Endothelial cell of umbilical vein (primary cell): Measurements from ENCODE around the gene PCDHGB2. TPM values are rescaled to one million over a fixed set of nuclear protein-coding genes. Genes with fewer than 3 reads are reported as not detected.

ENCODE experiments used
- BruUV-seq: library from RNA; stranded (reverse); fragments of 400-500 nt; replicated peaks from 2 replicates; lab custom pipeline; 2021; lab: Mats Ljungman, UMichigan
- CTCF ChIA-PET: fragments of 300-600, 350-600 bp; sonication (Branson Sonifier 250); formaldehyde crosslinking; loops from one replicate; lab custom pipeline; 2021; ENCODE audit warnings: antibody characterized with exemption, inconsistent platforms; lab: Charles Lee
- POLR2A ChIA-PET: fragments of 300-600, 350-600 bp; sonication (Branson Sonifier 250); formaldehyde crosslinking; loops from one replicate; lab custom pipeline; 2021; ENCODE audit warnings: antibody characterized with exemption, inconsistent platforms; lab: Charles Lee
- DNase-seq: peaks from one replicate; pipeline ENCODE4 v3.0.0-alpha.2; 2011; ENCODE audit warnings: low read depth, low spot score
- FAIRE-seq: peaks from 2 replicates; lab custom pipeline; 2011; peaks lifted over from hg19 to GRCh38; lab: Jason Lieb, UNC
- H2AFZ ChIP-seq: 2 replicates; pipeline ENCODE4 v1.6.0; 2012; ENCODE audit warnings: low read depth, low read length, control low read depth, inconsistent platforms
- H3K27ac ChIP-seq: 2 replicates; pipeline ENCODE4 v1.5.1; 2011; ENCODE audit warnings: low read depth, mild to moderate bottlenecking, control low read depth, low read length, moderate library complexity; ENCODE audit not compliant: insufficient read depth
- H3K27me3 ChIP-seq, 2 experiments: 2 replicates each; pipeline versions ENCODE4 v1.6.0 to v1.6.1; 2011; ENCODE audit warnings: low read length in 2 of 2, mixed read lengths in 1 of 2; ENCODE audit not compliant: control insufficient read depth in 2 of 2, insufficient read depth in 2 of 2
- H3K36me3 ChIP-seq, 2 experiments: 2 replicates in 1 of 2; 3 replicates in 1 of 2; pipeline ENCODE4 v1.5.1; 2011; ENCODE audit warnings: low read length in 2 of 2, mild to moderate bottlenecking in 1 of 2, moderate library complexity in 1 of 2; ENCODE audit not compliant: control insufficient read depth in 2 of 2, insufficient read depth in 2 of 2; ENCODE audit errors: extremely low read depth in 1 of 2
- H3K4me1 ChIP-seq: 3 replicates; pipeline ENCODE4 v1.5.1; 2011; ENCODE audit warnings: mild to moderate bottlenecking, low read length; ENCODE audit not compliant: control insufficient read depth, insufficient read depth; ENCODE audit errors: extremely low read depth
- H3K4me2 ChIP-seq: 2 replicates; pipeline ENCODE4 v1.6.1; 2011; ENCODE audit warnings: low read length, control low read depth, mixed read lengths; ENCODE audit not compliant: insufficient read depth
- H3K4me3 ChIP-seq, 3 experiments: fragments of 200-600 bp in 1 of 3; sonication (generic), shearing (Covaris generic) in 1 of 3; replicated peaks in 1 of 3; 2 replicates each; pipeline ENCODE4 v1.5.1; 2011 to 2016; ENCODE audit warnings: control low read depth in 3 of 3, low read length in 3 of 3, mild to moderate bottlenecking in 2 of 3, inconsistent platforms in 1 of 3, low read depth in 1 of 3, moderate library complexity in 1 of 3; ENCODE audit not compliant: insufficient read depth in 1 of 3
- H3K79me2 ChIP-seq: 2 replicates; pipeline ENCODE4 v1.6.0; 2012; ENCODE audit warnings: low read length, inconsistent platforms; ENCODE audit not compliant: control insufficient read depth, insufficient read depth
- H3K9ac ChIP-seq: replicated peaks from 2 replicates; pipeline ENCODE3; 2011; ENCODE audit warnings: low read length, control low read depth; ENCODE audit not compliant: insufficient read depth; ENCODE audit errors: extremely low read depth
- H3K9me1 ChIP-seq: replicated peaks from 3 replicates; pipeline ENCODE4 v1.6.0; 2011; ENCODE audit warnings: mild to moderate bottlenecking, low read length; ENCODE audit not compliant: control insufficient read depth, insufficient read depth; ENCODE audit errors: extremely low read depth
- H3K9me3 ChIP-seq: replicated peaks from 2 replicates; pipeline ENCODE4 v1.5.1; 2012; ENCODE audit warnings: low read length, inconsistent platforms; ENCODE audit not compliant: control insufficient read depth, insufficient read depth
- H4K20me1 ChIP-seq: replicated peaks from 2 replicates; pipeline ENCODE3; 2011; ENCODE audit warnings: mild to moderate bottlenecking, low read length; ENCODE audit not compliant: control insufficient read depth, insufficient read depth; ENCODE audit errors: extremely low read depth
- CTCF ChIP-seq, 2 donors: IDR thresholded peaks; 1 replicate in 1 of 2; 2 replicates in 1 of 2; pipeline ENCODE4 v1.5.1; 2011; ENCODE audit warnings: low read length in 2 of 2, mild to moderate bottlenecking in 2 of 2, moderate library complexity in 2 of 2, control low read depth in 1 of 2, inconsistent platforms in 1 of 2, low read depth in 1 of 2; ENCODE audit not compliant: insufficient read depth in 1 of 2; ENCODE audit errors: extremely low read depth in 1 of 2
- EZH2 ChIP-seq: IDR thresholded peaks from 2 replicates; pipeline ENCODE4 v1.6.1; 2012; ENCODE audit warnings: borderline replicate concordance, low read depth, mild to moderate bottlenecking, moderate library complexity, low read length, inconsistent platforms; ENCODE audit not compliant: severe bottlenecking
- FOS ChIP-seq: IDR thresholded peaks from 2 replicates; pipeline ENCODE4 v1.6.1; 2011; ENCODE audit warnings: mild to moderate bottlenecking, low read length, moderate library complexity, borderline replicate concordance; ENCODE audit not compliant: insufficient read depth
- GATA2 ChIP-seq: IDR thresholded peaks from 2 replicates; pipeline ENCODE4 v1.7.0; 2011; ENCODE audit warnings: low read depth, mild to moderate bottlenecking, moderate library complexity, mixed read lengths, low read length; ENCODE audit not compliant: insufficient read length, insufficient read depth
- JUN ChIP-seq: IDR thresholded peaks from 2 replicates; pipeline ENCODE4 v1.6.1; 2011; ENCODE audit warnings: borderline replicate concordance, low read depth; ENCODE audit not compliant: insufficient read length, insufficient read depth
- MYC ChIP-seq: IDR thresholded peaks from one replicate; pipeline ENCODE4 v1.6.1; 2011; ENCODE audit warnings: mild to moderate bottlenecking, low read depth, low read length
- POLR2A ChIP-seq: IDR thresholded peaks from 2 replicates; pipeline ENCODE4 v1.6.1; 2012; ENCODE audit warnings: low read depth, mild to moderate bottlenecking, control low read depth, low read length
- POLR2AphosphoS5 ChIP-seq: IDR thresholded peaks from 2 replicates; pipeline ENCODE4 v1.6.1; 2012; ENCODE audit warnings: low read depth, mild to moderate bottlenecking, control low read depth, low read length, moderate library complexity; ENCODE audit not compliant: insufficient read depth
- dilution Hi-C: fragments of 300-500 bp; cut with MboI; formaldehyde crosslinking; loops from one replicate; pipeline ENCODE4 v1.15.0; 2019; ENCODE audit warnings: low sequenced_read_pairs; ENCODE audit not compliant: extremely low pct_ligation_motif_present
- intact Hi-C: fragments of 100-400 bp; cut with micrococcal nuclease; formaldehyde crosslinking; loops from one replicate; pipeline ENCODE4 v1.10.0; 2022
- polyA plus RNA-seq, 4 experiments: library from polyadenylated mRNA; depleted of rRNA in 3 of 4; stranded (reverse) in 3 of 4; unstranded in 1 of 4; fragments of >200 nt; gene quantifications; 2 replicates each; pipeline versions ENCODE4 v1.2.1 to v1.2.3, GENCODE V29; 2011 to 2012; ENCODE audit warnings: missing spikeins in 1 of 4
- total RNA-seq: library from RNA; stranded (reverse); gene quantifications from 2 replicates; pipeline ENCODE4 v1.2.3, GENCODE V29; 2021
- TF ChIP-seq, protein P1 (sequence below): IDR thresholded peaks from 2 replicates; pipeline ENCODE4 v1.6.1; 2011; ENCODE audit not compliant: insufficient read depth, insufficient read length

PCDHGB2 gene
- total and polyA plus RNA-seq, 2 donors (not counting 3 experiments of a cell fraction or from before 2014, with no cell fraction given), result 1.1 to 2.9 TPM

- POLR2A ChIA-PET, result no interaction called here
Measured at GRCh38 chr5:141389153-141390042, 29.6 kb downstream of the PCDHGB2 start.

More at GRCh38 chr5:141389153-141390042, 29.6 kb downstream of the PCDHGB2 start:
- no peak for TF ChIP-seq POLR2AphosphoS5
- no peak for TF ChIP-seq JUN
- TF ChIP-seq POLR2A, result no peak
- no peak for TF ChIP-seq CTCF (IDR thresholded peaks at IDR 0.05; ENCODE audit: extremely low read depth in 1 of 2, insufficient read depth in 1 of 2, low read depth in 1 of 2, low read length in 2 of 2)
- TF ChIP-seq EZH2, result no peak
- TF ChIP-seq FOS, result no peak
- no peak for TF ChIP-seq GATA2
- no peak for TF ChIP-seq MYC
- TF ChIP-seq, protein P1, sequence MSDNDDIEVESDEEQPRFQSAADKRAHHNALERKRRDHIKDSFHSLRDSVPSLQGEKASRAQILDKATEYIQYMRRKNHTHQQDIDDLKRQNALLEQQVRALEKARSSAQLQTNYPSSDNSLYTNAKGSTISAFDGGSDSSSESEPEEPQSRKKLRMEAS, result no peak
- H3K4me3 ChIP-seq, result no peak overlapping the region
- no peaks in the 10 kb centered on the region for H3K9me1 ChIP-seq
- no peak overlapping the region for H3K4me2 ChIP-seq
- no peaks in the 10 kb centered on the region for H3K36me3 ChIP-seq
- intact Hi-C loops, result no loop called here
- H3K4me1 ChIP-seq, result no peaks in the 10 kb centered on the region
- dilution Hi-C loops, result no loop called here
- no peak for FAIRE-seq
- H3K27me3 ChIP-seq, result peaks cover 31 to 77% of the 10 kb centered on the region in 2 experiments
- no peaks in the 10 kb centered on the region for H4K20me1 ChIP-seq
- no peak for DNase-seq
- no peak overlapping the region for H3K27ac ChIP-seq
- H2AFZ ChIP-seq, result no peak overlapping the region
- CTCF ChIA-PET, result interaction anchor here (1.5 to 4.1 kb wide), 8 partner anchors 8 to 178 kb away, joined by 4 to 32 read pairs (median 6); partner anchors contain the start of genes PCDHGA10, PCDHGA12, PCDHGA4 and PCDHGA6
- H3K9ac ChIP-seq, result no peak overlapping the region
- no peaks in the 10 kb centered on the region for H3K79me2 ChIP-seq
- no TSS peak for BruUV-seq
- H3K9me3 ChIP-seq, result peaks cover 2% of the 10 kb centered on the region
